Myocyte (in vitro differentiated cells): ENCODE data around the gene ADSS2. TPM values are rescaled to one million over a fixed set of nuclear protein-coding genes. Genes with fewer than 3 reads are reported as not detected.
"Not testable (repeated sequence)": the region's sequence is repeated elsewhere in the genome, so short reads cannot be mapped to it uniquely, and the experiment has no call there.

Source experiments
- DNase-seq: peaks from one replicate; pipeline ENCODE4 v3.0.0-alpha.2; 2012; ENCODE audit warnings: low read depth
- total RNA-seq: library from RNA; depleted of rRNA; stranded (reverse); fragments of >200 nt; gene quantifications from 2 replicates; pipeline ENCODE4 v1.2.3, GENCODE V29; 2014

ADSS2 gene
- total RNA-seq, 1 donor from 2014 or later, result 22.7 TPM

DNA sequence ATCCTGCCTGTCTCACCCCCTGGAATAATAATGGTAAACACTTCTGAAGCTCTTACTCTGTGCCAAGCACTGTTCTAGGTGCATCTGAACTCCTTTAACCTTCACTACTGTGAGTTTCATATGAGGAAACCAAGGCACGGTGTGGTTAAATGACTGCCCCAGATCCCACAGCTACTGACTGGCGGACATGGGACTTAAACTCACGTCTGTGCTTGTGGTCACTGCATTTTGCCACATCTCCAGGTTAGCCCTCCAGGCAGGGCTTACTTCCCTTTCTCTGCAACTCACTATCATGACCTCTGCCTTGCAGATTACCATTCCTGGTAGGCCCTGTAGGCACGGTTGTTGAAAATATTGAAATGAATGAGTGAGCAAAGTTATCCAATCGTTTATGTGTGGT, 83.4 kb downstream of the ADSS2 start:
- no peak for DNase-seq

DNA sequence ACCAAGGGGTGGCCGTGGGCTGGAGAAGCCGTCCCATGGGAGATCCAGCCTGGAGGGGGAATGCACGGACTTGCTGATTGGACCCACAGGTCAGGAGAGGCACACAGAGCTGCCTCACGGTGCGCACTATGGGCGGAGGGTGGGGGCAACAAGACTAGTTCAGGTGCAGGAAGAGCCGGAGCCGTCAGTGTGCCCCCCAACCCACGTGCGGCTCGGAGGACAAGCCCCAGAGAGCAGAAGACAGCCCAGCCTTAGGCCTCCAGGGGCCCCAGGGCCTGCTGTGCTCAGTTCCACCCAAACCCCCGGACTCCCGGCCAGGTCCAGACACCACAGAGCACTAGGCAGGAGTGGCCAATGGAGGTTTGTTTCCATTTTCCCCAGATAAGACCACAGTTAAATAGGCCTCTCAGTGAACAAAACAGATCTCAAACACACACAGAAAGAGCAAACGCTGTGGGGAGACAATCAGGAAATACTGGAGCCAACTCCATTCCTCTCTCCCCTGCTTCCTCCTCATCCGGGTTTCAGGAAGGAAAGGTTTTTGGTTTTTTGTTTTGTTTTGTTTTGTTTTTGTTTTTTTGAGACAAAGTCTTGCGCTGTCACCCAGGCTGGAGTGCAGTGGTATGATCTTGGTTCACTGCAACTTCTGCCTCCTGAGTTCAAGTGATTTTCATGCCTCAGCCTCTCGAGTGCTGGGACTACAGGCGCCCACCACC, 84.2 kb downstream of the ADSS2 start:
- DNase-seq, result no peak

DNA sequence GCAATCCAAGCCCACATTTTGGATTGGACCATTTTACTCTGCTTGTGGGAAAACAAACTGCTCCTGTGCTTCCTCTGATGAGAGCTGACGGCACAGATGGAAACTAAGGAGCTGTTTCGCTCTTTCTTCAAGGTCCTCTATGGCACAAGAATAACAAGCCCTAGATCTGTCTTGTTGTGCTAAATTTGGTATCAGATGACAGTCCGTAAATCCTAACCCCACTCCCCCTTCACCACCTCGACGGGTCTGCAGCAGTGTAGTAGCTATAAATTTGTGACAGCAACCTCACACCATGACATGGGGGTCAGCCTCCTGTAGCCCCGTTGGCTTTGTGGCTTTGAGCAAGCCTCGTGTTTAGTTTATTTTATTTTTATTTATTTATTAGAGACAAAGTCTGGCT, 85.9 kb downstream of the ADSS2 start:
- DNase-seq, result no peak

DNA sequence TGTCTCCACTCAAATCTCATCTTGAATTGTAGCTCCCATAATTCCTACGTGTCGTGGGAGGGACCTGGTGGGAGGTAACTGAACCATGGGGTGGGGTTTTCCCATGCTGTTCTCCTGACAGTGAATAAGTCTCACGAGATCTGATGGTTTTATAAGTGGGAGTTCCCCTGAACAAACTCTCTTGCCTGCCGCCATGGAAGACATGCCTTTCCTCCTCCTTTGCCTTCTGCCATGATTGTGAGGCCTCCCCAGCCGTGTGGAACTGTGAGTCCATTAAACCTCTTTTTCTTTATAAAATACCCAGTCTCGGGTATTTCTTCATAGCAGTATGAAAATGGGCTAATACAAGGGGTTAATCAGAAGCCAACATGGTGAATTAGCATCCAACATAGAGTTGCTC, 86.4 kb downstream of the ADSS2 start:
- not testable (repeated sequence) for DNase-seq

DNA sequence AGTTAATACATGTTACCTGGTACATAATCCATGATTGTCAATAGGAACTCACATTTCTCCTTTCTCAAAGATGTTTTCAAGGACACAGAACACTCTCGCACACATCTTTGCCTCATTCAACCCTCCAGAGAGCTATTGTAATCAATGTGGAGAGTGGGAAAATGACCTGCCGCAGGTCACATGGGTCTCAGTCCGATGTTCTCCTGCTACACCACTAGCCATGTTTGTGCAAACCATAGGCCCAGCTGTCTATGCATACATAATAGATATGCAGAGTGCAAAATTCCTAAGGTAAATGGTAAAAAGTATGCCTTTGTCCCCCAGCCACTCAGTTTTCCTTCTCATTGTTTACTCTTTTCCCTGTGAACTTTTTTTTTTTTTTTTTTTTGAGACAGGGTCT, 89.2 kb downstream of the ADSS2 start:
- no peak for DNase-seq

DNA sequence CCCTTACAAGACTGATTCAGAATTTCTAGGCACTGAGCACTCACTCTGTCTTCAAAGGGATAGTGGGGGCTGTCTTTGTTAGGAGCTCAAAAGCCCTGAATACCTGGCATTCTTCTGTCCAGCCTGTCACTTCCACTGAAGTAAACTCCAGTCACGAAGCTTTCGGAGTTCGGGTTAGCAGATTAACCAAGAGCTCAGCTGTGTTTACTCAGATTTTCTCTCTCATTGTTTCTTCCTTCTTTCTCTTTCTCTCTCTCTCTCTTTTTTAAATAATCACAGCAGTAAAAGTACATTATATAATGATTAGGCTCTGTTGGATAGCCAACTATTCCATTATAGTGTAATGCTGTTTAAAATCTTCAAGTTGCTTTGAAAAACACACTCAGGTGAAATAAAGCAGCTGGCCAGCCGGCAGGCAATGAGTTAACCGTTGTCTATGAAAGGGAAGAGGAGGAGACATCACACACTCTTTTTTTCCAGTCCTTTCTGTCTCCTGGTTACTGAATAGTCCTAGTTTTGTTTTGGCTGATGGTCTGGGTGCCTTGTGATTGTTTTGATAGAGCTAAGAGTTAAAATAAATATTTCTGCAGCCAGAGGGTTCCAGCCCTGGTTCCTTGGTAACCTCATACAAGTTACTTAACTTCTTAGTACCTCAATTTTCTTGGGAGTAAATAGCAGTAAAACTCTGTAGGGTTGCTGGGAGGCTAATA, 89.8 kb downstream of the ADSS2 start:
- DNase-seq, result peak; percentile 41

Other genes with a start within 250 kb of the ADSS2 start
- gene CATSPERE, start 9.4 kb upstream of the ADSS2 start, total RNA-seq, result 0.47 and 0.72 TPM in 2 replicates
- gene DESI2, start 201.2 kb upstream of the ADSS2 start, total RNA-seq, result 52.2 and 112 TPM in 2 replicates